ENCODE results near the gene PATL2. TPM values are rescaled to one million over a fixed set of nuclear protein-coding genes. Genes with fewer than 3 reads are reported as not detected.
"Not testable (repeated sequence)": the region's sequence is repeated elsewhere in the genome, so short reads cannot be mapped to it uniquely, and the experiment has no call there.

The PATL2 gene
- total RNA-seq, 2 experiments from 2014 or later = 16.1 to 17.8 TPM

DNA sequence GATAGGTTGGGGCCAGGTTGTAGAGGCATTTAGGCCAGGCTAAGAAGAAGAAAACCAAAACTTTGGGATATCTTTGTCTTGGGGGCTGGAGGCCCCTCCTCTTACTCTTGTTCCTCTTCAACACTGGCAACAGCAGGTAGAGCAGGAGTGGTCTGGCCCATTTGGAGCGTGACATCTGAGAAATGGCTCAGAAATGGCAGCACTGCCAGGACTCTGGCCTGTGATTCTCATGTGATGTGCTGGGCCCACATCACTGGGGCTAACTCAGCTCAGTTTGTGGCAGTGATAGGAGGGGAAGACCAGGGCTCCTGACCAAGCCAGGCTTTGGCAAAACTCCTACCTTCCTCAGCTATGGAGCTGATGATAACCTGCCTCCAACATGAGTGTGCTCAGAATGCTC, 18.5 kb downstream of the PATL2 start:
- intact Hi-C loops (cut with micrococcal nuclease) = no loop called here
- DNase-seq = no peak
- CTCF ChIA-PET = interaction anchor here (1.0 to 1.5 kb wide), 3 partner anchors 11 to 25 kb away, joined by 3 to 7 read pairs (median 5); no protein-coding TSS in a partner anchor
- peaks cover 32% of the 10 kb centered on the region for H3K4me1 Mint-ChIP-seq (ENCODE audit: low read depth)
- no peaks in the 10 kb centered on the region for H3K27me3 Mint-ChIP-seq
- H3K27ac Mint-ChIP-seq = no peak overlapping the region
- POLR2A ChIA-PET = interaction anchor here (0.6 to 39.8 kb wide), 8 partner anchors 9 to 32 kb away, joined by 3 to 1862 read pairs (median 4); partner anchors contain the start of genes B2M, PATL2, SPG11 and TRIM69
- no peak for TF ChIP-seq CTCF (IDR thresholded peaks at IDR 0.05)
- H3K9me3 Mint-ChIP-seq = peaks cover 13% of the 10 kb centered on the region
- no peak for ATAC-seq
- H3K4me3 Mint-ChIP-seq = no peak overlapping the region
- peaks cover 14% of the 10 kb centered on the region for H3K36me3 Mint-ChIP-seq (ENCODE audit: low read depth)

GRCh38 chr15:44690245-44690644, 20.9 kb downstream of the PATL2 start:
- ATAC-seq (peak; percentile 67), DNase-seq (peak; percentile 50)
- H3K27ac Mint-ChIP-seq; H3K4me3 Mint-ChIP-seq; H3K27me3 Mint-ChIP-seq; intact Hi-C loops (cut with micrococcal nuclease): not testable (repeated sequence)
- CTCF ChIA-PET = interaction anchor here (1.8 kb wide), 1 partner anchor 27 kb away, joined by 9 read pairs; the partner anchor contains the start of gene SPG11
- H3K4me1 Mint-ChIP-seq (ENCODE audit: low read depth) = peaks cover 44% of the 10 kb centered on the region
- peaks cover 21% of the 10 kb centered on the region for H3K9me3 Mint-ChIP-seq
- POLR2A ChIA-PET = interaction anchor here (1.4 to 39.8 kb wide), 2 partner anchors 27 to 31 kb away, joined by 6 to 1862 read pairs; partner anchors contain the start of genes B2M, PATL2, SPG11 and TRIM69
- H3K36me3 Mint-ChIP-seq (ENCODE audit: low read depth) = peaks cover 17% of the 10 kb centered on the region

- H3K4me3 Mint-ChIP-seq; intact Hi-C loops (cut with micrococcal nuclease); H3K27me3 Mint-ChIP-seq; ATAC-seq; DNase-seq: not testable (repeated sequence)
- CTCF ChIA-PET = interaction anchor here (0.8 kb wide), 1 partner anchor 22 kb away, joined by 3 read pairs; the partner anchor contains the start of genes B2M and PATL2
- Mint-ChIP-seq H3K9me3 (peaks cover 27% of the 10 kb centered on the region), H3K27ac (peak overlapping the region; percentile 27), H3K4me1 (ENCODE audit: low read depth) (peaks cover 44% of the 10 kb centered on the region), H3K36me3 (ENCODE audit: low read depth) (peaks cover 20% of the 10 kb centered on the region)
- POLR2A ChIA-PET = interaction anchor here (1.1 to 39.8 kb wide), 3 partner anchors 11 to 32 kb away, joined by 4 to 1862 read pairs (median 8); partner anchors contain the start of genes B2M, PATL2, SPG11 and TRIM69
Observed at GRCh38 chr15:44689318-44689717, 21.8 kb downstream of the PATL2 start.

DNA sequence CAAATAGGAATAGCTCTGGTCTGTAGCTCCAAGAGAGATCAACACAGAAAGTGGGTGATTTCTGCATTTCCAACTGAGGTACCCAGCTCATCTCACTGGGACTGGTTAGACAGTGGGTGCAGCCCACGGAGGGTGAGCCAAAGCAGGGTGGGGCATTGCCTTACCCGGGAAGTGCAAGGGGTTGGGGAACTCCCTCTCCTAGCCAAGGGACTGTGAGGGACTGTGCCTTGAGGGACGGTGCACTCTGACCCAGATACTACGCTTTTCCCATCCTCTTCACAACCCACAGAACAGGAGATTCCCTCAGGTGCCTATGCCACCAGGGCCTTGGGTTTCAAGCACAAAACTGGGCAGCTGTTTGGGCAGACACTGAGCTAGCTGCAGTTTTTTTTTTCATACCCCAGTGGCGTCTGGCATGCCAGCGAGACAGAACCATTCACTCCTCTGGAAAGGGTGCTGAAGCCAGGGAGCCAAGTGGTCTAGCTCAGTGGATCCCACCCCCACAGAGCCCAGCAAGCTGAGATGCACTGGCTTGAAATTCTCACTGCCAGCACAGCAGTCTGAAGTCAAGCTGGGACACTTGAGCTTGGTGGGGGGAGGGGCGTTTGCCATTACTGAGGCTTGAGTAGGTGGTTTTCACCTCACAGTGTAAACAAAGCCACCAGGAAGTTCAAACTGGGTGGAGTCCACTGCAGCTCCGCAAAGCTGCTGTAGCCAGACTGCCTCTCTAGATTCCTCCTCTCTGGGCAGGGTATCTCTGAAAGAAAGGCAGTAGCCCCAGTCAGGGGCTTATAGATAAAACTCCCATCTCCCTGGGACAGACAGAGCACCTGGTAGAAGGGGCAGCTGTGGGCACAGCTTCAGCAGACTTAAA, 28.1 kb downstream of the PATL2 start:
- DNase-seq (peak; percentile 95), ATAC-seq (peak; percentile 71)
- H3K36me3 Mint-ChIP-seq (ENCODE audit: low read depth) = peaks cover 16% of the 10 kb centered on the region
- H3K9me3 Mint-ChIP-seq = peaks cover 16% of the 10 kb centered on the region
- H3K27me3 Mint-ChIP-seq; intact Hi-C loops (cut with micrococcal nuclease): not testable (repeated sequence)
- H3K4me3 Mint-ChIP-seq = peak overlapping the region; percentile 56
- H3K27ac Mint-ChIP-seq = peak overlapping the region; percentile 90
- peaks cover 76% of the 10 kb centered on the region for H3K4me1 Mint-ChIP-seq (ENCODE audit: low read depth)
- POLR2A ChIA-PET = interaction anchor here (0.7 to 39.8 kb wide), 6 partner anchors 9 to 39 kb away, joined by 3 to 1862 read pairs (median 6); partner anchors contain the start of genes B2M, PATL2, SPG11 and TRIM69
- CTCF ChIA-PET = interaction anchor here (1.0 to 3.0 kb wide), 8 partner anchors 9 to 98 kb away, joined by 3 to 12 read pairs (median 6); partner anchors contain the start of genes B2M, PATL2, SPG11 and TRIM69

- no peak for TF ChIP-seq CTCF (IDR thresholded peaks at IDR 0.05)
- POLR2A ChIA-PET = interaction anchor here (0.8 to 39.8 kb wide), 5 partner anchors 8 to 39 kb away, joined by 3 to 1862 read pairs (median 9); partner anchors contain the start of genes B2M, PATL2, SPG11 and TRIM69
- Mint-ChIP-seq H3K4me3 (peak overlapping the region; percentile 31), H3K27me3 (no peaks in the 10 kb centered on the region), H3K27ac (peak overlapping the region; percentile 90), H3K9me3 (peaks cover 13% of the 10 kb centered on the region), H3K4me1 (ENCODE audit: low read depth) (peaks cover 78% of the 10 kb centered on the region), H3K36me3 (ENCODE audit: low read depth) (peaks cover 11% of the 10 kb centered on the region)
- DNase-seq (no peak), ATAC-seq (peak; percentile 40)
- CTCF ChIA-PET = interaction anchor here (0.8 to 3.0 kb wide), 7 partner anchors 10 to 56 kb away, joined by 3 to 12 read pairs (median 7); partner anchors contain the start of genes B2M, PATL2 and SPG11
- intact Hi-C loops (cut with micrococcal nuclease) = no loop called here
Observed at GRCh38 chr15:44682211-44682610, 28.9 kb downstream of the PATL2 start.

GRCh38 chr15:44676676-44677075, 34.4 kb downstream of the PATL2 start:
- intact Hi-C loops (cut with micrococcal nuclease) = loop anchor here (5.0 kb wide), 1 partner anchor 36 kb away; the partner anchor contains the start of genes B2M and PATL2
- TF ChIP-seq CTCF (IDR thresholded peaks at IDR 0.05) = no peak

More at GRCh38 chr15:44676676-44677075, 34.4 kb downstream of the PATL2 start:
- Mint-ChIP-seq H3K4me1 (ENCODE audit: low read depth) (peaks cover 81% of the 10 kb centered on the region), H3K4me3 (peak overlapping the region; percentile 64), H3K27me3 (no peaks in the 10 kb centered on the region), H3K9me3 (no peaks in the 10 kb centered on the region), H3K36me3 (ENCODE audit: low read depth) (peaks cover 6% of the 10 kb centered on the region), H3K27ac (peak overlapping the region; percentile 90)
- POLR2A ChIA-PET = interaction anchor here (0.8 to 39.8 kb wide), 4 partner anchors 10 to 45 kb away, joined by 3 to 1862 read pairs (median 39); partner anchors contain the start of genes B2M, PATL2, SPG11 and TRIM69
- CTCF ChIA-PET = interaction anchor here (0.9 to 2.5 kb wide), 4 partner anchors 11 to 61 kb away, joined by 5 to 37 read pairs (median 18); partner anchors contain the start of genes B2M, PATL2 and SPG11
- DNase-seq = peak; percentile 73
- ATAC-seq = peak; percentile 69

Data from activated CD8-positive, alpha-beta T cell treated with anti-CD3 and anti-CD28 coated beads for 36 hours (primary cell).